Stimulated activated naive CD8-positive, alpha-beta T cell treated with anti-CD3 and anti-CD28 coated beads, Interleukin-15, Interleukin-2, amounts not matched to agents 100 U/mL and 50 U/mL, for 24 hours (primary cell): ENCODE measurements around the gene GDE1.
"Not testable (repeated sequence)": the region's sequence is repeated elsewhere in the genome, so short reads cannot be mapped to it uniquely, and the experiment has no call there.

Experiments used
- ATAC-seq: fragments of 150-1000 bp; cut with Tn5 transposase; one replicate; pipeline ENCODE4 v1.10.0; 2021
- DNase-seq: peaks from one replicate; pipeline ENCODE4 v3.0.0; 2021

Gene GDE1

DNA sequence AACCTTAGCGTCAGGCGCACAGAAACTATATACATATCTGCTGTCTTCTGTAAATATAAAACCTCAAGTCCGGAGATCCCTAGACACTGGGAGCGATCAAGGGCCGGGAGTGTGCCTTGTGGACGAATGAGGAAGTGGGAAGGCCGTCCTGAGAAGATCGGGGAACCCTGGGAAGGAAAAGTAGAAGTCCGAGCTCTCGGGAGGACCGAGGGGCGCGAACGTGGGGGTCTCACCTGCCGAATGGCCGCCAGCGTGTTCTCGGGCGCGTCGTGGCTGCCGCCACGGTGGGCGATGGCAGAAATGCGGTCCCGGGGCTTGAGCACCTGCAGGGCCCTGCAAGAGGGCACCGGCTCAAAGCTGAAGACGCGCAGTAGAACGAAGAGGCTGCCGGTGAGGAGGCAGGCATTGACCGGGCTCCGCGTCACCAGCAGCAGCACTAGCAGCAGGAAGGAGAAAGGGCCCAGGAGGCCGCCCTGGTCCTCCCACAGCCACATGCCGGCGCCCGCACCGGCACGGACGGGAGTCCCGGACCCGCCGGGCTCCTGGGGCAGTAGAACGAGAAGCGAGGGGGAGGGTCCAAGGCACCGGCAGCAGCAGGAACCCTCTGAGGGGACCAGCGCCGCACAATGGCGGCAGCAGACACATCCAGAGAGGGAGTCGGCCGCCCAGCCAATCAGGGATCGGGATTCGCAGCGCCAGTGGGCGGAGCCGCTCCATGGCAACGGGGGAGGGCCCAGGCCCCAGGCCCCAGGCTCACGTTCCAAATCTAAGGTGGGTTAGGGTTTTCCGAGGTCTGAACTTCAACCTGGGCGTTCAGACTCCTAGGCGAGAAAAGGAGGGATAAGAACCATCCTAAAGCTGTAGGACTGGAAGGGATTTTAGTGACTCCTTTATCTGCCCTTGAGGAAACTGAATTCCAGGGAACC is at the start of gene GDE1:
Gene GDE1, minus strand, starts transcription at position 628 of the 926 bp plus-strand sequence. Its CDS starts 134 bp downstream, at position 494.
- ATAC-seq: peak; percentile 87
- peak; percentile 96 for DNase-seq

DNA sequence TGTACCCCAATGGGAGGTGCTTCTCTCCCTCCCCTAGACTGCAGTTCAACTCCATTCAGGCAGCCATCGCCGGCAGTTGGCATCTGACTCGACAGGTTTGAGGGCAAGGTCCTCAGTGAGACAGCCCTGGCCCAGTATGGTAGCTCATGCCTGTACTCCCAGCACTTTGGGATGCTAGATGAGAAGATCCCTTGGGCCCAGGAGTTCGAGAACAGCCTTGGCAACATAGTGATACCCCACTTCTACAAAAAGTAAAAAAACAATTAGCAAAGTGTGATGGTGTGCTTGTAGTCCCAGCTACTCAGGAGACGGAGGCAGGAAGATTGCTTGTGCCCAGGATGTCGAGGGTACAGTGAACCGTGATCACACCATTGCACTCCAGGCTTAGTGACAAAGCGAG is 45.7 kb upstream of the GDE1 start:
- ATAC-seq (no peak), DNase-seq (no peak)

DNA sequence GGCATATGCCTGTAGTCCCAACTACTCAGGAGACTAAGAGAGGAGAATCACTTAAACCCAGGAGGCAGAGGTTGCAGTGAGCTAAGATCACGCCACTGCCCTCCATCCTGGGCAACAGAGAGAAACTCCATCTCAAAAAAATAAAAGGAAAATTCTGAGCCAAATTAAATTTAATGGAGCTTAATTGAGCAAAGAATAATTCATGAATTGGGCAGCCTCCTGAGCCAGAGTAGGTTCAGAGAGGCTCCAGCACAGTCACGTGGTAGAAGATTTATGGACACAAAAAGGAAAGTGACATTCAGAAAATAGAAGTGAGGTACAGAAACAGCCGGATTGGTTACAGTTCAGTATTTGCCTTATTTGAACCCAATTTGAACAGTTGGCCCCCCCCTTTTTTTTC is 44.5 kb upstream of the GDE1 start:
- no peak for ATAC-seq
- DNase-seq: no peak

- ATAC-seq: no peak
- DNase-seq: no peak
These were observed 41.5 kb upstream of the GDE1 start for GRCh38 chr16:19563377-19563776.

DNA sequence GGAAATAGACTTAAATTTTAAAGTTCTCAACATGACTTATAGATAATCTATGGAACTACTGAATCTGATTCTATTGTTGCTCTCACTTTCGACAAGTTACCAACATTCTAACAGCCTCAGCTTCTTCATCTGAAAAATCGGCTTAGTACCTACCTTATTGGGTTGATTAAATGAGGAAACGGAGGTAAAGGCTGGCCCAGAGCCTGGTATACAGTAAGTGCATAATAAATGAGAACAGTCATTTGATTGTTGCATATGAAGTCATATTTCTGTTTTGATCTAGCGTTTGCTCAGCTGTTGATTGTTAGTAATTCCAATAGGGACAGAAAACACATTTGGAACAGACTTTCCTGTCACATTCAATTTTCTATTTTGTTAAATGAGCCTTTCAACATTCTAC is 38.2 kb upstream of the GDE1 start:
- no peak for DNase-seq
- no peak for ATAC-seq

DNA sequence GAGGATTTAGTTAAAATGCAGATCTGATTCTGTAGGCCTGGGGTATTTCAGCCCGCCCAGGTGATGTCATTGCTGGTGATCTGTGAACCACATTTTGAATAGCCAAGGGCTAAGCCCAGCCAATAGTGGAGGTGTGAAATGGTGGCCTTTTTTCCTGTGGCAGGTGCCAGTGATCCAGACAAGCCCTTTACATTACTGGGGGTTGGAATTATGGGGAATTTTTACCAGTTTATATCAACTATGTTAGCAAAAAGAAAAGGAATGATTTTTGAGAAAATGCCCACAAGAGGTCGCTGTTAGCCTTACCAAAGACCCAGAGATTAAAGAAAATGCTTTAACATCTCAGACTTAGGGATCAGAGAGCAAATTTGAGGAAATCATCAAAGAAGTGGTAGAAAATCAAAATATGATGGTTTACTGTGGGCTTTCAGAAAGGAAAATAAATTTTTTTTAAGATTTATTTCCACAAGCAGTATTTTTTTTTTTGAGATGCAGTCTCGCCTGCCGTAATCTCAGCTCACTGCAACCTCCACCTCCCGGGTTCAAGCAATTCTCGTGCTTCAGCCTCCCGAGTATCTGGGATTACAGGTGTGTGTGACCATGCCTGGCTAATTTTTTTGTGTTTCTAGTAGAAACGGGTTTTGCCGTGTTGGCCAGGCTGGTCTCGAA is 37.5 kb upstream of the GDE1 start:
- ATAC-seq (no peak), DNase-seq (no peak)

DNA sequence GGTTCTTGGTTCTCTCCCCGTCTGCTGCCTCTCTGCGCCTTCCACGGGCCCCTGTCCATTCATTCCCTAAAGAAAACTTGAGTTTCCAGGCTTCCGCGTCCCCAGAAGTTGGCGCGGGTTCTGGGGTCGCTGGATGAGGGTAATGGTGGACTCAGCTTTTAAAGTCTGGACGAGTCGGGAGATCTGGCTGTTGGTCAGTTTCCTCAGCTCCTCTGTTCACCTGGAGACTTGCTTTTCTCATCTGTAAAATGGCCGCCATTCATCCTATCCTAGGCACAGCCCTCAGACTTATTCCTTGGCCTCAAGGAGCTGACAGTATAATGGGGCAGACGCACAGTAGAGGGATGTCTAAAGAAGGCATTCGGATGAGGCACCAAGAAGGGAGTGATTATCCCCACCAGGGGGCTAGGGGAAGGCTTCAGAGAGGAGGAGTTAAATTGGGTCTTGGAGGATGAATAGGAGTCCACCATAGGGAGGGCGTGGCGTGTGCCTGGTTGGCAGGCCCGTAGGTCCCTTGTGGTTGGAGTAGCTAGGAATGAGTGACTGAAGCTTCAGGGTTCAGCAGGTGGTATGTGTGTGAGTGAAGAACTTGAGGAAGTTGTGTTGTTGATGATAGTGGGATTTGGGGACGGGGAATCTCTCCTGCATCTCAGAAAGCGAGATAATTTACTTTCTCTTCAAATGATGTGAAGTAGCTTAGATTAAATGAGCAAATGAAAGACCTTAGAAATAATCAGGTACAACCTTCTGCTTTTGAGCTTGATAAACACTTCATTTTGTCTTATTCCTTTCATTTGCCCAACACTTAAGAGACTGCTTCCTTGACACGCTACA is 34.3 kb upstream of the GDE1 start:
- ATAC-seq (no peak), DNase-seq (peak; percentile 34)

GRCh38 chr16:19555186-19555937 is 33.5 kb upstream of the GDE1 start, which contains the start of gene VPS35L:
Gene VPS35L, plus strand, starts transcription at chr16:19555703. Its CDS starts 27 bp downstream, at chr16:19555730.
- ATAC-seq (peak; percentile 98), DNase-seq (peak; percentile 94)

DNA sequence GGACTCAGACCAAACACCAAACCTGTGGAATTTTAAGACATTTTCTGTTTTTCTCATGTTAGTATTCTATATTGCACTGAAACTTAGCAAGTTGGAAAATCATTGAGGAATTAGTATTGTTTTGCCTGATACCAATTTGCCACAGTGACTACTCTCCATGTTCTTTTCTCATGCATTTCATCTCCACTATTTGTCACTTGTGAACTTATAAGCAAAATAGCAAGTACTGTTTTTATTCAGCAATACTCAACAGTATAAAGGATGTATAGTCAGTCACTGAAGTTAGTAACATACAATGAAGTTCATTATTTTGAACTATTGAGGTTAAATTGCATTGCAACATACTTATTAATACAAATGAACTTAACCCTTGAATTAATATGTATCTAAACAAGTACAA is 27.8 kb upstream of the GDE1 start:
- ATAC-seq: no peak
- DNase-seq: no peak

DNA sequence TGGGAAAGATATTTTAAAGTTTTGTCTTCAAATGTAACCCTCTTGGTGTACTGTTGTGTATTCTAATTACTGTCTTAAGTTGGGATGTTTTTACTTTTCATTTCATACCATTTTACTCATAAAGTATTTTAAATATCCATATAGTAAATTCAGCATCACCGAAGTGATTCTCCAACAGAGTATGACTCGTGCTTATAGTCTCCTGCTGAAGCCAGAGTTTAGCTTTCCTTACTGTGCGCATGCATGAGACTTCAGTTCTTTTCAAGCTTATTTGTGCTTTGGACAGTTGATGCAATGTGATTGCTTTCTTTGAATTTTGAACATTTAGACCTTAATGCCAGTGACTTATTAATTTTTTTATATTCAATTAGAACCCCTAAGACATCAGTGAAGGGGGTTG is 26.2 kb upstream of the GDE1 start:
- ATAC-seq (no peak), DNase-seq (no peak)

DNA sequence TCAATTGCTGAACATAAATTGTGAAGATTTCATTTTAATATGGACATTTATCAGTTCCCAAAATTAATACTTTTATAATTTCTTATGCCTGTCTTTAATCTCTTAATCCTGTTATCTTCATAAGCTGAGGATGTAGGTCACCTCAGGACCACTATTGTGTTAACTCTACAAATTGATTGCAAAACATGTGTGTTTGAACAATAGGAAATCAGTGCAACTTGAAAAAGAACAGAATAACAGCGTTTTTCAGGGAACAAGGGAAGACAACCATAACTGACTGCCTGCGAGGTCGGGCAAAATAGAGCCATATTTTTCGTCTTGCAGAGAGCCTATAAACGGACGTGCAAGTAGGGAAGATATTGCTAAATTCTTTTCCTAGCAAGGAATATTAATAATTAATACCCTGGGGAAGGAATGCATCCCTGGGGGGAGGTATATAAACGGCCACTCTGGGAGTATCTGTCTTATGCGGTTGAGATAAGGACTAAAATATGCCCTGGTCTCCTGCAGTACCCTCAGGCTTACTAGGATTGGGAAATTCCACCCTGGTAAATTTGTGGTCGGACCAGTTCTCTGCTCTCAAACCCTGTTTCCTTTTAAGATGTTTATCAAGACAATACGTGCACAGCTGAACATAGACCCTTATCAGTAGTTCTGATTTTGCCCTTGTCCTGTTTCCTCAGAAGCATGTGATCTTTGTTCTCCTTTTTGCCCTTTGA is 21.5 kb upstream of the GDE1 start:
- not testable (repeated sequence) for DNase-seq, ATAC-seq

DNA sequence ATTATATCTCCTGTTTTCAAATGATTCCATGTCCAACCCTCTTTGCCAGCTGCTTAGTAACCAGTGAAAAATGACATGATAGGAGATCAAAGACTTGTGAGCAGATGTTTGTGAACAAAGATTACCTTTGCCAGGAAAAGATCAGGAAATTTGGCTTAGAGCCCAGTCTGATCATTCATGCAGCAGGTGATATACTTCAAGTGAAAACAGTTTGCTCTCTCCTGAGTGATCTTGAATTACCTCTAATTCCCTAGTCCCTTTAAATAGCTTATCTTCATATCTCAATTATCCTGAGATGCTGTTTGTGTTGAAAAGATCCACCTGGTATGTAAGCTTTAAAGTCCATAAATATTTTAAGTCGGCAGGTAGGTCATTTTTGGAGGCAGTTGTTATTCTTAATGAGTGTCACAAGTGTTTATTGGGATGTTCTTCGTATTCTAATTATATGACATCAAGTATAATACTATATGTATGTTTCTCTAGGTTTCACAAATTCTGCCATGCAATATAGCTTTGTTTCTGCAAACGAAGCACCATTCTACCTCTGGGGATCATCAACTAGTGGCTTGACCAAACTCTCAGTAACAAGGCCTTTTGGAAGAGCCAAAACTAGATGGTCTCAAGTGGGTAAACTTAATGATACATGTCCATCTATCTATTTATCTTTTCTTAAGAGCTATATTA is 20.4 kb upstream of the GDE1 start:
- DNase-seq: no peak
- ATAC-seq: no peak

DNA sequence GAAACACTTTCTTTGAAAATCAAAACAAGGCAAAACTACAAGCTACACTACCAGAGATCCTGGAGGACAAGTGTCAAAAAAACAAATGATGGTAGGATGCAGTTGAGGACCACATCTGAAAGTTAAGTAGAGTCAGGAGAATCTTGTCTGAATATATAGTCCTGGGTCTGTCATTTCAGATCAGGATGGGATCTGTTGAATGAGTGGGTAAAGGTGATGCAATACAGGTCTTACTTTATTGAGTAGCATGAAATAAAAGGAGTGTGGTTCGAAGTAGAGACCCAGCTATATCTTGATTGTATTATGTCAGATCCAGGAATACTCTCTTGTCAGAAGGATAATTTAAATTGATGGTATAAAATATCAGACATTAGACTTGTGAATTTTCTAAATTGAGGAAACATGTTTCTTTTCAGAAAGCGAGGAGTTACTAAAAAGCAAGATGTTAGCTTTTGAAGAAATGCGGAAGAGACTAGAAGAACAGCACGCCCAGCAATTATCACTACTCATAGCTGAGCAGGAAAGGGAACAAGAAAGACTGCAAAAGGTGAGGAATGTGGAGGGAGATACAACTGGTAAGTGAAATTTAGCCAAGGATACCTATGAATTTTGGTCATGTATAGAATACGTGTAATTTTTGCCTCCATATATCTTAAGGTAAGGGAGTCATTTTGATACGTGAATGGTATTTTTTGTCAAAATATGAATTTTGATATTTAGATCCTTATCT is 18.5 kb upstream of the GDE1 start:
- DNase-seq (no peak), ATAC-seq (no peak)

- no peak for ATAC-seq
- DNase-seq: no peak
These were observed 10.7 kb upstream of the GDE1 start for GRCh38 chr16:19532601-19533000.

GRCh38 chr16:19528666-19529065 is 6.8 kb upstream of the GDE1 start:
- ATAC-seq (no peak), DNase-seq (no peak)

GRCh38 chr16:19527161-19527560 is 5.3 kb upstream of the GDE1 start:
- ATAC-seq (no peak), DNase-seq (no peak)

GRCh38 chr16:19525385-19525723 is 3.5 kb upstream of the GDE1 start:
- no peak for DNase-seq
- no peak for ATAC-seq

DNA sequence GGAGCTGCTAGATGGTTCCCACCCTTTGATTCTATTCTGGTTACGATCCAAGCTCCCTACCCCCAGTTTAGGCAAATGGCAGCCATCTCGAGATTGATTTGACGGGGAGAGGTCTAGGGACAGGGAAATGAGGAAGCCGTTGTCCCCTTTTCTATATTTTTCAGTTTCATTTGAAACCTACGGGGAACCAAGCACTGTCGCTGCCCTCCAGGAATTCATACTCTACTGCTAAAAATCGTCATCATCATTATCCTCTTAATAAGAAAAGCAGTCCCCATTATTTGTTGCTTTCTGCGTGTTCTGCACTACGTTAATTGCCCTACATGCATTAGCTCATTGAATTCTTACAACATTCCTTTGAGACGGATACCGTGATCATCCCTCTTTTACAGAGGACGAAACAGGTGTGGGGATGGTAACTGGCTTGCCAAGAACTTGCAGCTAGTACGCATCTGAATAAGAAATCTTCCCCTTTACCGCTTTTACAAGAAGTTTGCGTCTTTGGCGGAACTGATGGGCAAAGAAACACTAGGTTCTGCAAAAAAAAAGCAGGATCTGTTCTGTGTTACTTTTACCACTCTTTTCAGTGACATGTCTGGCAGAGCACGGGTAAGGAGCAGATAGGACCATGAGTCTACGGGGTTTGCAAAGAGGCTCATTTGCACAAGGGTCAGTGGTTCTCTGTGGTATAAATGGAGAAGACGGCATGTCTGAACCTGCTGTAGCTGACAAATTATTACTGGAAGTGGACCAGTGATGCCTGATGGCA is 2.9 kb upstream of the GDE1 start:
- no peak for DNase-seq
- ATAC-seq: no peak

GRCh38 chr16:19524356-19524615 is 2.4 kb upstream of the GDE1 start:
- DNase-seq: no peak
- ATAC-seq: no peak
